ENCODE data around the gene ZP3.
"Not testable (repeated sequence)": the region's sequence is repeated elsewhere in the genome, so short reads cannot be mapped to it uniquely, and the experiment has no call there.

Gene ZP3

GRCh38 chr7:76405738-76406137 lies 19.0 kb upstream of the ZP3 start:
- no peak for DNase-seq (ENCODE audit: low read depth)

GRCh38 chr7:76407718-76408117 lies 17.0 kb upstream of the ZP3 start:
- no peak for DNase-seq (ENCODE audit: low read depth)

GRCh38 chr7:76408121-76408560 lies 16.6 kb upstream of the ZP3 start:
- DNase-seq (ENCODE audit: low read depth) = no peak

GRCh38 chr7:76409537-76409936 lies 15.2 kb upstream of the ZP3 start, which contains the start of gene SSC4D:
Gene SSC4D, minus strand, starts transcription at chr7:76409697. Its CDS starts 5,258 bp downstream, at chr7:76404439.
- DNase-seq (ENCODE audit: low read depth) = no peak

- no peak for DNase-seq (ENCODE audit: low read depth)
Observed at GRCh38 chr7:76411626-76412025, 13.1 kb upstream of the ZP3 start.

- DNase-seq (ENCODE audit: low read depth) = no peak
Observed at GRCh38 chr7:76412249-76412648, 12.5 kb upstream of the ZP3 start.

- not testable (repeated sequence) for DNase-seq (ENCODE audit: low read depth)
Observed at GRCh38 chr7:76417654-76418310, 7.0 kb upstream of the ZP3 start.

- peak; percentile 86 for DNase-seq (ENCODE audit: low read depth)
Observed at GRCh38 chr7:76421097-76421496, 3.7 kb upstream of the ZP3 start.

- no peak for DNase-seq (ENCODE audit: low read depth)
Observed at GRCh38 chr7:76423666-76424412, 911 bp upstream of the ZP3 start.

- DNase-seq (ENCODE audit: low read depth) = no peak
Observed at GRCh38 chr7:76425156-76425555, 406 bp downstream of the ZP3 start.

GRCh38 chr7:76425558-76425957 lies 808 bp downstream of the ZP3 start:
- DNase-seq (ENCODE audit: low read depth) = not testable (repeated sequence)

- DNase-seq (ENCODE audit: low read depth) = no peak
Observed at GRCh38 chr7:76426246-76426645, 1.5 kb downstream of the ZP3 start.

GRCh38 chr7:76427635-76428034 lies 2.9 kb downstream of the ZP3 start:
- DNase-seq (ENCODE audit: low read depth) = no peak

- DNase-seq (ENCODE audit: low read depth) = no peak
Observed at GRCh38 chr7:76428149-76428823, 3.5 kb downstream of the ZP3 start.

- peak; percentile 38 for DNase-seq (ENCODE audit: low read depth)
Observed at GRCh38 chr7:76428868-76429805, 4.4 kb downstream of the ZP3 start.

- no peak for DNase-seq (ENCODE audit: low read depth)
Observed at GRCh38 chr7:76430211-76430610, 5.5 kb downstream of the ZP3 start.

GRCh38 chr7:76430836-76431235 lies 6.1 kb downstream of the ZP3 start:
- no peak for DNase-seq (ENCODE audit: low read depth)

GRCh38 chr7:76437873-76438272 lies 13.1 kb downstream of the ZP3 start:
- peak; percentile 65 for DNase-seq (ENCODE audit: low read depth)

- not testable (repeated sequence) for DNase-seq (ENCODE audit: low read depth)
Observed at GRCh38 chr7:76439120-76439888, 14.6 kb downstream of the ZP3 start.

- not testable (repeated sequence) for DNase-seq (ENCODE audit: low read depth)
Observed at GRCh38 chr7:76440404-76440803, 15.7 kb downstream of the ZP3 start.

GRCh38 chr7:76441792-76442191 lies 17.0 kb downstream of the ZP3 start:
- DNase-seq (ENCODE audit: low read depth) = not testable (repeated sequence)

Data from fibroblast of gingiva (primary cell).